ENCODE results near the gene PROC.

- TF ChIP-seq POLR2AphosphoS5 (IDR thresholded peaks at IDR 0.05): no peak
- TF ChIP-seq, protein P1, sequence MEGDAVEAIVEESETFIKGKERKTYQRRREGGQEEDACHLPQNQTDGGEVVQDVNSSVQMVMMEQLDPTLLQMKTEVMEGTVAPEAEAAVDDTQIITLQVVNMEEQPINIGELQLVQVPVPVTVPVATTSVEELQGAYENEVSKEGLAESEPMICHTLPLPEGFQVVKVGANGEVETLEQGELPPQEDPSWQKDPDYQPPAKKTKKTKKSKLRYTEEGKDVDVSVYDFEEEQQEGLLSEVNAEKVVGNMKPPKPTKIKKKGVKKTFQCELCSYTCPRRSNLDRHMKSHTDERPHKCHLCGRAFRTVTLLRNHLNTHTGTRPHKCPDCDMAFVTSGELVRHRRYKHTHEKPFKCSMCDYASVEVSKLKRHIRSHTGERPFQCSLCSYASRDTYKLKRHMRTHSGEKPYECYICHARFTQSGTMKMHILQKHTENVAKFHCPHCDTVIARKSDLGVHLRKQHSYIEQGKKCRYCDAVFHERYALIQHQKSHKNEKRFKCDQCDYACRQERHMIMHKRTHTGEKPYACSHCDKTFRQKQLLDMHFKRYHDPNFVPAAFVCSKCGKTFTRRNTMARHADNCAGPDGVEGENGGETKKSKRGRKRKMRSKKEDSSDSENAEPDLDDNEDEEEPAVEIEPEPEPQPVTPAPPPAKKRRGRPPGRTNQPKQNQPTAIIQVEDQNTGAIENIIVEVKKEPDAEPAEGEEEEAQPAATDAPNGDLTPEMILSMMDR (IDR thresholded peaks at IDR 0.05): no peak
- no peak for TF ChIP-seq POLR2A (IDR thresholded peaks at IDR 0.05; ENCODE audit: low read depth)
- TF ChIP-seq EP300 (IDR thresholded peaks at IDR 0.05): no peak
These were observed 1.3 kb downstream of the PROC start for GRCh38 chr2:127419448-127420038.

Measured in esophagus muscularis mucosa (tissue), 4 donors.